Measurements from ENCODE around the gene KIRREL3. TPM values are rescaled to one million over a fixed set of nuclear protein-coding genes. Genes with fewer than 3 reads are reported as not detected.

The KIRREL3 gene
- total and polyA plus RNA-seq, 2 experiments from 2014 or later, result 16.1 to 35.6 TPM

- Histone ChIP-seq H4K20me1 (ENCODE audit: insufficient read depth) (no peaks in the 10 kb centered on the region; the same call in 1 of the 2 replicates), H3K9me2 (ENCODE audit: insufficient read depth) (no peaks in the 10 kb centered on the region), H3F3A (ENCODE audit: insufficient read depth) (no peaks in the 10 kb centered on the region), H3K27ac (no peak overlapping the region), H2AFZ (no peak overlapping the region), H3K9me3 (ENCODE audit: low read depth) (no peaks in the 10 kb centered on the region), H3K9ac (no peak overlapping the region), H3K4me1 (ENCODE audit: insufficient read depth) (no peaks in the 10 kb centered on the region), H3K36me3 (ENCODE audit: low read depth) (no peaks in the 10 kb centered on the region), H3K79me2 (ENCODE audit: insufficient read depth) (no peaks in the 10 kb centered on the region), H3K27me3 (replicated peaks; ENCODE audit: insufficient read depth) (no peaks in the 10 kb centered on the region), H3K4me3 (no peak overlapping the region), H3K4me2 (ENCODE audit: unreplicated experiment) (no peak overlapping the region)
- no peak for DNase-seq
- TF ChIP-seq EZH2 (IDR thresholded peaks at IDR 0.05; ENCODE audit: insufficient read depth, poor library complexity, severe bottlenecking), result no peak
- TF ChIP-seq EZH2phosphoT487 (IDR thresholded peaks at IDR 0.05; ENCODE audit: insufficient read depth, low read depth), result no peak
- 58 to 60% methylated on average over 5 of the region's 5 CpGs for WGBS, 2 experiments (ENCODE audit: low coverage in 1 of 2, low lambda C conversion rate in 2 of 2, missing lambda C conversion rate in 2 of 2)
- in situ Hi-C loops (cut with MboI), result no loop called here
These were observed 430.1 kb downstream of the KIRREL3 start for GRCh38 chr11:126570489-126570888.

GRCh38 chr11:126567419-126567818, 433.2 kb downstream of the KIRREL3 start:
- TF ChIP-seq EZH2phosphoT487 (IDR thresholded peaks at IDR 0.05; ENCODE audit: insufficient read depth, low read depth), result no peak
- TF ChIP-seq EZH2 (IDR thresholded peaks at IDR 0.05; ENCODE audit: insufficient read depth, poor library complexity, severe bottlenecking), result no peak
- no peaks in the 10 kb centered on the region for H3F3A ChIP-seq (ENCODE audit: insufficient read depth)
- no peaks in the 10 kb centered on the region for H3K9me2 ChIP-seq (ENCODE audit: insufficient read depth)
- H3K79me2 ChIP-seq (ENCODE audit: insufficient read depth), result no peaks in the 10 kb centered on the region
- no peak overlapping the region for H2AFZ ChIP-seq
- no peaks in the 10 kb centered on the region for H4K20me1 ChIP-seq (ENCODE audit: insufficient read depth)
- no peak overlapping the region for H3K9ac ChIP-seq
- no peaks in the 10 kb centered on the region for H3K9me3 ChIP-seq (ENCODE audit: low read depth)
- no peak overlapping the region for H3K27ac ChIP-seq
- no peak overlapping the region for H3K4me3 ChIP-seq
- H3K27me3 ChIP-seq (replicated peaks; ENCODE audit: insufficient read depth), result no peaks in the 10 kb centered on the region
- no peak overlapping the region for H3K4me2 ChIP-seq (ENCODE audit: unreplicated experiment)
- in situ Hi-C loops (cut with MboI), result no loop called here
- DNase-seq, result no peak
- no peaks in the 10 kb centered on the region for H3K4me1 ChIP-seq (ENCODE audit: insufficient read depth)
- H3K36me3 ChIP-seq (ENCODE audit: low read depth), result no peaks in the 10 kb centered on the region
- WGBS, 2 experiments (ENCODE audit: low coverage in 1 of 2, low lambda C conversion rate in 2 of 2, missing lambda C conversion rate in 2 of 2), result 73 to 85% methylated on average over 4 of the region's 4 CpGs

GRCh38 chr11:126564566-126564965, 436.0 kb downstream of the KIRREL3 start:
- H3K27ac ChIP-seq, result no peak overlapping the region
- no peak for DNase-seq
- H3K4me2 ChIP-seq (ENCODE audit: unreplicated experiment), result no peak overlapping the region
- no peaks in the 10 kb centered on the region for H3K9me2 ChIP-seq (ENCODE audit: insufficient read depth)
- no peaks in the 10 kb centered on the region for H3K79me2 ChIP-seq (ENCODE audit: insufficient read depth)
- H4K20me1 ChIP-seq (ENCODE audit: insufficient read depth), result no peaks in the 10 kb centered on the region
- in situ Hi-C loops (cut with MboI), result no loop called here
- H3K9ac ChIP-seq, result no peak overlapping the region
- WGBS, 2 experiments (ENCODE audit: low coverage in 1 of 2, low lambda C conversion rate in 2 of 2, missing lambda C conversion rate in 2 of 2), result 25 to 31% methylated on average over 9 of the region's 9 CpGs
- H3K27me3 ChIP-seq (replicated peaks; ENCODE audit: insufficient read depth), result no peaks in the 10 kb centered on the region
- no peaks in the 10 kb centered on the region for H3K9me3 ChIP-seq (ENCODE audit: low read depth)
- H3K4me1 ChIP-seq (ENCODE audit: insufficient read depth), result no peaks in the 10 kb centered on the region
- H2AFZ ChIP-seq, result no peak overlapping the region
- no peak overlapping the region for H3K4me3 ChIP-seq
- H3F3A ChIP-seq (ENCODE audit: insufficient read depth), result peaks cover 6% of the 10 kb centered on the region; the same call in 1 of the 2 replicates
- TF ChIP-seq EZH2phosphoT487 (IDR thresholded peaks at IDR 0.05; ENCODE audit: insufficient read depth, low read depth), result no peak
- TF ChIP-seq EZH2 (IDR thresholded peaks at IDR 0.05; ENCODE audit: insufficient read depth, poor library complexity, severe bottlenecking), result no peak
- no peaks in the 10 kb centered on the region for H3K36me3 ChIP-seq (ENCODE audit: low read depth)

- Histone ChIP-seq H3K4me2 (ENCODE audit: unreplicated experiment) (no peak overlapping the region), H3K4me1 (ENCODE audit: insufficient read depth) (no peaks in the 10 kb centered on the region), H2AFZ (no peak overlapping the region), H3K9me2 (ENCODE audit: insufficient read depth) (no peaks in the 10 kb centered on the region), H3F3A (ENCODE audit: insufficient read depth) (peaks cover 6% of the 10 kb centered on the region; the same call in 1 of the 2 replicates), H3K9me3 (ENCODE audit: low read depth) (no peaks in the 10 kb centered on the region), H3K27me3 (replicated peaks; ENCODE audit: insufficient read depth) (no peaks in the 10 kb centered on the region), H3K27ac (no peak overlapping the region), H3K36me3 (ENCODE audit: low read depth) (no peaks in the 10 kb centered on the region), H3K4me3 (no peak overlapping the region), H3K79me2 (ENCODE audit: insufficient read depth) (no peaks in the 10 kb centered on the region), H3K9ac (no peak overlapping the region), H4K20me1 (ENCODE audit: insufficient read depth) (no peaks in the 10 kb centered on the region)
- TF ChIP-seq EZH2 (IDR thresholded peaks at IDR 0.05; ENCODE audit: insufficient read depth, poor library complexity, severe bottlenecking) (no peak), EZH2phosphoT487 (IDR thresholded peaks at IDR 0.05; ENCODE audit: insufficient read depth, low read depth) (no peak)
- peak; percentile 66 for DNase-seq
- WGBS, 2 experiments (ENCODE audit: low coverage in 1 of 2, low lambda C conversion rate in 2 of 2, missing lambda C conversion rate in 2 of 2), result 37 to 40% methylated on average over 8 of the region's 8 CpGs
- in situ Hi-C loops (cut with MboI), result no loop called here
These were observed 439.2 kb downstream of the KIRREL3 start for GRCh38 chr11:126561327-126561893.
